ENCODE measurements around the gene ASB18. TPM values are rescaled to one million over a fixed set of nuclear protein-coding genes. Genes with fewer than 3 reads are reported as not detected.

ASB18 gene
- total RNA-seq, 4 donors from 2014 or later: not detected

DNA sequence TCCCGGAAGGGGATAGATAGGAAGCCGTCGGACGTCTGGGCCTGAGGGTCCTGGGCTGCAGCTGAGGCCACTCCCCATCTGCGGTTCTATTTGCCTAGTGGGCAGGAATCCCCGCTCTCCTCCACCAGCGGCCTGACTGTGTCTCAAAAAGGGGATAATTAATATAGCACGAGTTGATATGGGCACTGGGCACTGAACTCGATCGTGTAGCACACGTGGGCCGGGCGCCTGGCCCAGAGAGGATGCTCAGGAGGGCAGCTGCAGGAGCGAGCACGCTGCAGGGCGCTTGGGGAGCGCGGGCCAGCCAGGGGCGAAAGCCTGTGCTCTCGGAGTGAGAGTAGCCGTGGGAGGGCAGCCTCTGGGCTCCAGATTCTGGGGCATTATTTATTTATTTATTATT is 87.3 kb downstream of the ASB18 start:
- Histone ChIP-seq H3K4me3 (no peak overlapping the region), H3K27ac (no peak overlapping the region), H3K9me3 (no peaks in the 10 kb centered on the region), H3K36me3 (no peaks in the 10 kb centered on the region), H3K4me1 (peaks cover 0 to 4% of the 10 kb centered on the region in 2 donors), H3K27me3 (peaks cover 34 to 94% of the 10 kb centered on the region in 2 donors)
- TF ChIP-seq POLR2A (IDR thresholded peaks at IDR 0.05): no peak
- no peak for DNase-seq
- intact Hi-C loops (cut with DNase I; ENCODE audit: low total_unique reads): loop anchor here (10.0 kb wide), 1 partner anchor 402 kb away; no protein-coding TSS in a partner anchor

DNA sequence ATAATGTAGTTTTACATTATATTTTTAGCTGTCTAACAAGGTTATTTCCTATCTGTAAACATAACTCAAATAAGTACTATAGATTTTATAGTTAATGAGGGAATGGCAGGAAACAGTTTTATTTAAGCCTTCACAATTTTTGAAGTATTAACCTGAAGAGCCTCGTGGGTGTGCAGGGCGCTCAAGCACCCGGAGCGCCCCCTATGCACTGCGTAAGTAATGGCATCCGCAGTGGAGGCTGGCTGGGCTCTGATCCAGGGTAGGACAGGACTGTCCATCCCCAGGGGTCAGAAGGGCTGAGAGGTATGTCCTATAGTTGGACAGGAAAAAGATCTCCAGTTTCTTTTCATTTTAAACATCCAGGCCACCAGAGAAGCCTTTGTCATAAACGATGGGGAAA is 87.8 kb downstream of the ASB18 start:
- Histone ChIP-seq H3K27ac (no peak overlapping the region), H3K27me3 (peaks cover 37 to 94% of the 10 kb centered on the region in 2 donors), H3K4me1 (peaks cover 0 to 4% of the 10 kb centered on the region in 2 donors), H3K4me3 (no peak overlapping the region), H3K9me3 (no peaks in the 10 kb centered on the region), H3K36me3 (no peaks in the 10 kb centered on the region)
- TF ChIP-seq, protein P1, sequence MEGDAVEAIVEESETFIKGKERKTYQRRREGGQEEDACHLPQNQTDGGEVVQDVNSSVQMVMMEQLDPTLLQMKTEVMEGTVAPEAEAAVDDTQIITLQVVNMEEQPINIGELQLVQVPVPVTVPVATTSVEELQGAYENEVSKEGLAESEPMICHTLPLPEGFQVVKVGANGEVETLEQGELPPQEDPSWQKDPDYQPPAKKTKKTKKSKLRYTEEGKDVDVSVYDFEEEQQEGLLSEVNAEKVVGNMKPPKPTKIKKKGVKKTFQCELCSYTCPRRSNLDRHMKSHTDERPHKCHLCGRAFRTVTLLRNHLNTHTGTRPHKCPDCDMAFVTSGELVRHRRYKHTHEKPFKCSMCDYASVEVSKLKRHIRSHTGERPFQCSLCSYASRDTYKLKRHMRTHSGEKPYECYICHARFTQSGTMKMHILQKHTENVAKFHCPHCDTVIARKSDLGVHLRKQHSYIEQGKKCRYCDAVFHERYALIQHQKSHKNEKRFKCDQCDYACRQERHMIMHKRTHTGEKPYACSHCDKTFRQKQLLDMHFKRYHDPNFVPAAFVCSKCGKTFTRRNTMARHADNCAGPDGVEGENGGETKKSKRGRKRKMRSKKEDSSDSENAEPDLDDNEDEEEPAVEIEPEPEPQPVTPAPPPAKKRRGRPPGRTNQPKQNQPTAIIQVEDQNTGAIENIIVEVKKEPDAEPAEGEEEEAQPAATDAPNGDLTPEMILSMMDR (IDR thresholded peaks at IDR 0.05): no peak
- no peak for TF ChIP-seq POLR2A (IDR thresholded peaks at IDR 0.05)
- intact Hi-C loops (cut with DNase I; ENCODE audit: low total_unique reads): loop anchor here (10.0 kb wide), 1 partner anchor 402 kb away; no protein-coding TSS in a partner anchor
- no peak for DNase-seq

DNA sequence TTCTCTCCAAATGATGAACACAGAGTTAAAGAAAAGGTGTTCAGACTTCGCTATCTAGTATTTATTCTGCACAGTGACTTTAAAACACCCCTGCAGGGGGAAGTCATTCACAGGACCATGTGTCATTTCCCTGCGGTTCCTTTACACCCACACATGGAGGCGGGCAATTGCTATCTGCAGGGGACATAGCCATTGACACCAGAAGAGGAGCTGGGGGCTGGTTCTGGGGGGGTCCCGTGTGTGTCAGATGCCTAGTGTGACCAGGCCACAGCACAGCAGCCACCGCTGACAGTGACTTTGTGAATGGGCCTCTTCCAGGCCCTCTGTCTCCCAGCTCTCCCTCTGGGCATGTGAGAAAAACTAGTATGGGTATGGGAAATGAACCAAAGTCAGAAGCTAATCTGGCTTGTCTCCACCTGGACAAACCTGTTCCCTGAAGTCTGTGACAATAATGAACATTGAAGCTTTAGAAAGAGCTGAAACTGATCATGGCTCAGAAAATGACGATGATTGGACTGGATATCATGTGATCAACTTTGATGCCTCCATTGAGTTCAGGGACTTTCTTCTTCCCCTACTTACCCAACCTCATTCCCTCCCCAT is 88.6 kb downstream of the ASB18 start:
- H3K4me1 ChIP-seq: peaks cover 0 to 4% of the 10 kb centered on the region in 2 donors
- no peak for DNase-seq
- intact Hi-C loops (cut with DNase I; ENCODE audit: low total_unique reads): loop anchor here (10.0 kb wide), 1 partner anchor 401 kb away; no protein-coding TSS in a partner anchor
- H3K4me3 ChIP-seq: no peak overlapping the region
- H3K27ac ChIP-seq: no peak overlapping the region
- peaks cover 39 to 95% of the 10 kb centered on the region in 2 donors for H3K27me3 ChIP-seq
- TF ChIP-seq POLR2A (IDR thresholded peaks at IDR 0.05): no peak
- TF ChIP-seq, protein P1 (IDR thresholded peaks at IDR 0.05): no peak
- H3K36me3 ChIP-seq: no peaks in the 10 kb centered on the region
- no peaks in the 10 kb centered on the region for H3K9me3 ChIP-seq

DNA sequence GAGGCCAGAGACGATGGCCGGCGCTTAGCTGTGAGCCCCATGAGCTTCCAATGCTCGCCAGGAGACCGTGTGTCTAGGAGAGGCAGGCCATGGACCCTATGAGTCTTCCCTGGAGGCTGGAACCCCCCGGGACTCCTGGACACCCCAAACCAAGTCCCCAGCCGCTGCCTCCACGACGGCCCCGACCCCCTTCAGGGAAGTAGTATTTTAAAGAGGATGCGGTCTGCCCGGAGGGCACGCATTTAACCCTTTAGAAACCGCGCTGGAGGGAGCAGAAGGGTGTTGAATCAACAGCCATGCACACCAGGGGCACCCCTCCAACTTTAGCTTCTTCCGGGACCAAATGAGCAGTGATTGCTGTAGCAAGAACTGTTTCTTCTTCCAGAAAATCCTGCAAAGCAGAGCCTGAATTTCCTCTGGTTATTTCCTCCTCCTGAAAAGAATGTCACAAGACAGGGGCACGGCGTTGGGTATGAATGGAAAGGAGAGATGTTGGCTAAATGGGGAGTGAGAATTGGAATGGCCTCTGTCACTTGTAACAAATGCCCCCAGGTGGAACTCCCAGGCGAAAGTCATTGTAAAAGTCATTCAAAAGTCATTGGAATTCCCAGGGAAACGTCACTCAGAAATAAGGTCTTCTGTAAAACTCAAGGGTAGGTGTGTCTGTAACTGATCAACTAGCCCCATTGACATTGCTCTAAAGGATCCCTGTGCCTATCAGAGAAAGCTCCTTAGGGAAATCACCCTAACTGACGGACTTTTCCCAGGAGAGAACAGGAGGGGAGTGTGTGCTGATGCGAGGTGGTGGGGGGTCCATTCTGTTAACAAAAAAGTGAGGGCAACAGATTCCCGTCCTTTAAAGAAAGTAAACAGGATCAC is 90.2 kb downstream of the ASB18 start:
- intact Hi-C loops (cut with DNase I; ENCODE audit: low total_unique reads): loop anchor here (10.0 kb wide), 1 partner anchor 399 kb away; no protein-coding TSS in a partner anchor
- peaks cover 0 to 4% of the 10 kb centered on the region in 2 donors for H3K4me1 ChIP-seq
- H3K27ac ChIP-seq: no peak overlapping the region

DNA sequence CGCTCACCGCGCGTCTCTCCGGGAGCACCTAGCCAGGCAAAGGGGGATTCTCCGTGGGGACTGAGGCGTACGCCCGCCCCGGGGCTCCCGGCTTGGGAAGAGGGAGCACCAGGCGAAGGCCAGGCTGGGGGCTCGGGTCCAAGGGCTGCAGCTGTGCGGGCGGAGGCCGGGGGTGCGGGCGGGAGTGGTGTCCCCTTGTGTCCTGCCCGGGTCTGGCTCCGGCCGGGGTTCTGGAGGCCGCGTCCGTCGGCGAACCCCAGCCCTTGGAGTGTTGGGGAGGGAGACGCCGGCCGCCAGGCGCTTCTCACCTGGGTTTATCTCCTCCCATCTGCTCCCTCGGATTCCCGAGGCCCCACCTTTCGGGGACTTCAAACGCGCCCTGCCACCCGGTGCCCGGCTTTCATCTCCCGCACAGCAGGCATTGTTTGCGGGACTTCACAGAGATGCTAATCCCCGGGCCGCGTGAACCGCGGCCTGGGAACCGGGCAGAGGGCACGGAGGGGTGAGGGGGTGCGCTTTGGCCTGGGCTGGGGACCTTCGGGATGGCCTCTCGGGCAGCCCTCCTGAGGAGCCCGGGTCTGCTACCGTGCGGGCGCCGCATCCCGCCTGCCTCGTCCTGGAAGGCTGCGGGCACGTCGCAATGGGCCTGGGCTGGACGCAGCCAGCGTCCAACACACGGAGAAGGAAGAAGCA is 91.0 kb downstream of the ASB18 start:
- Histone ChIP-seq H3K27ac (no peak overlapping the region), H3K36me3 (no peaks in the 10 kb centered on the region), H3K4me1 (peaks cover 0 to 5% of the 10 kb centered on the region in 2 donors), H3K4me3 (no peak overlapping the region), H3K9me3 (no peaks in the 10 kb centered on the region), H3K27me3 (peaks cover 36 to 93% of the 10 kb centered on the region in 2 donors)
- no peak for DNase-seq
- TF ChIP-seq, protein P1 (IDR thresholded peaks at IDR 0.05): no peak
- no peak for TF ChIP-seq POLR2A (IDR thresholded peaks at IDR 0.05)
- intact Hi-C loops (cut with DNase I; ENCODE audit: low total_unique reads): loop anchor here (10.0 kb wide), 1 partner anchor 398 kb away; no protein-coding TSS in a partner anchor

More for the DNA sequence above, 90.2 kb downstream of the ASB18 start:
- Histone ChIP-seq H3K36me3 (no peaks in the 10 kb centered on the region), H3K27me3 (peaks cover 35 to 95% of the 10 kb centered on the region in 2 donors), H3K4me3 (no peak overlapping the region), H3K9me3 (no peaks in the 10 kb centered on the region)
- DNase-seq: no peak
- TF ChIP-seq, protein P1 (IDR thresholded peaks at IDR 0.05): no peak
- no peak for TF ChIP-seq POLR2A (IDR thresholded peaks at IDR 0.05)

Measured in uterus (tissue), 4 donors.